Occipital lobe (tissue), 1 donor: ENCODE data around the gene NUP188. TPM values are rescaled to one million over a fixed set of nuclear protein-coding genes. Genes with fewer than 3 reads are reported as not detected.

Source experiments
- total RNA-seq: library from RNA; depleted of rRNA; stranded (reverse); fragments of >200 nt; gene quantifications from one replicate; pipeline ENCODE4 v1.2.3, GENCODE V29; 2014

Gene NUP188
- total RNA-seq, 1 donor from 2014 or later, result 17.8 TPM

Other genes with a start within 250 kb of the NUP188 start
- 0.31 TPM for gene PKN3, start 245.2 kb upstream of the NUP188 start, total RNA-seq
- gene ZDHHC12, start 223.6 kb upstream of the NUP188 start, total RNA-seq, result 0.94 TPM
- gene ZER1, start 175.8 kb upstream of the NUP188 start, total RNA-seq, result 26.8 TPM
- 7.5 TPM for gene TBC1D13, start 160.4 kb upstream of the NUP188 start, total RNA-seq
- 21.1 TPM for gene ENDOG, start 129.2 kb upstream of the NUP188 start, total RNA-seq
- gene SPOUT1, start 117.9 kb upstream of the NUP188 start, total RNA-seq, result 14.2 TPM
- 9.0 TPM for gene KYAT1, start 65.7 kb upstream of the NUP188 start, total RNA-seq
- 20.4 TPM for gene LRRC8A, start 65.6 kb upstream of the NUP188 start, total RNA-seq
- gene PHYHD1, start 26.7 kb upstream of the NUP188 start, total RNA-seq, result 1.1 TPM
- gene DOLK, start 96 bp upstream of the NUP188 start, total RNA-seq, result 14.7 TPM
- gene SH3GLB2, start 80.6 kb downstream of the NUP188 start, total RNA-seq, result 56.6 TPM
- 18.4 TPM for gene MIGA2, start 88.9 kb downstream of the NUP188 start, total RNA-seq
- 16.5 TPM for gene DOLPP1, start 133.4 kb downstream of the NUP188 start, total RNA-seq
- 13.6 TPM for gene CRAT, start 163.1 kb downstream of the NUP188 start, total RNA-seq
- 57.9 TPM for gene PTPA, start 163.7 kb downstream of the NUP188 start, total RNA-seq
- 44.3 TPM for gene IER5L, start 230.6 kb downstream of the NUP188 start, total RNA-seq